Neutrophil (primary cell): Measurements from ENCODE around the gene AKTIP.

Experiments
- H3K27ac ChIP-seq: fragments of 200-600 bp; sonication (generic); 2 replicates; pipeline ENCODE4 v1.5.1; 2016; ENCODE audit warnings: mild to moderate bottlenecking, moderate library complexity
- H3K27me3 ChIP-seq: fragments of 200-600 bp; sonication (generic); 2 replicates; pipeline ENCODE4 v1.6.0; 2016; ENCODE audit warnings: mild to moderate bottlenecking
- H3K36me3 ChIP-seq: fragments of 200-600 bp; sonication (generic); 2 replicates; pipeline ENCODE4 v1.5.1; 2017
- H3K4me1 ChIP-seq, 2 experiments: fragments of 200-600 bp in 1 of 2; sonication (generic) in 1 of 2; 1 replicate in 1 of 2; 2 replicates in 1 of 2; pipeline versions ENCODE4 v1.5.1 to v1.6.1; 2013 to 2016; ENCODE audit warnings: low read depth in 1 of 2, low read length in 1 of 2, mild to moderate bottlenecking in 1 of 2, moderate library complexity in 1 of 2; ENCODE audit not compliant: control insufficient read depth in 1 of 2, insufficient read depth in 1 of 2
- H3K4me3 ChIP-seq, 2 experiments: fragments of 200-600 bp in 1 of 2; sonication (generic) in 1 of 2; 1 replicate in 1 of 2; 2 replicates in 1 of 2; pipeline ENCODE4 v1.5.1; 2013 to 2016; ENCODE audit warnings: low read depth in 1 of 2, low read length in 1 of 2, mild to moderate bottlenecking in 1 of 2, moderate library complexity in 1 of 2
- H3K9me3 ChIP-seq: fragments of 200-600 bp; sonication (generic); 2 replicates; pipeline ENCODE4 v1.5.1; 2016
- TF ChIP-seq, protein P1 (sequence below): fragments of 200-600 bp; sonication (generic); IDR thresholded peaks from 2 replicates; pipeline ENCODE4 v1.5.1; 2016; ENCODE audit warnings: antibody characterized with exemption

AKTIP gene

DNA sequence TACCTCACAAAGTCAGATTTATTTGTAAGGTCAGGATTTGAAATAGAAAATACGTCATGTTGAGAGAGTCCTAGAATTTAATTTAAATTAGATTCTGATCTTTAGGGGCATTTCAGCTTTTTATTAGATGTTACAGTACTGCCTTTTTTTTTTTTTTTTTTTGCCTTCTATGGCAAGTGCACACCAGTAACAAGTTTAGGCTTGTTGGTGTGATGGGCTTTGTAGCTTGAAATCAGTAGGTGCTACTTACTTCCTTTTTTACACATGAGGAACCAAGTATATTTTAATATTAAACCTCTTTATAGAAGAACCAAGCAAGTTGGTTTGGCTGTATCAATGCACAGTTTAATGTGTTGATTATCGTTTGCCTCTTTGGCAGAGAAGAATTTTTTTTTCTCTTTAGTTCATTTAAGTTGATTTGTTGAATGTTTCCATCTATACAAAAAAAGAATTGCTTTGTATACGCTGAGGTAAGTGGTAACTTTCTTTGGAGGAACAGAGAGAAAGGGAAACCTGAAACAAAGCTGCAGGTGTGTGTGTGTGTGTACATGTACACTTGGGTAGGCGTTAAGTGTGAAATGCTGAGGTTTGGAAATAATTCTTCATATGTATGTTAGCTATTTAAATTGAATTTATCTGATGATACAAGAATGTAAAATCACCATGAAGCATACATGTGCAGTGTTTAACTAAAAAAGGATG lies 53.0 kb downstream of the AKTIP start:
- H3K36me3 ChIP-seq: peaks cover 65% of the 10 kb centered on the region
- no peaks in the 10 kb centered on the region for H3K27me3 ChIP-seq
- no peak overlapping the region for H3K4me3 ChIP-seq
- H3K27ac ChIP-seq: no peak overlapping the region
- peaks cover 0 to 5% of the 10 kb centered on the region in 2 experiments for H3K4me1 ChIP-seq
- TF ChIP-seq, protein P1, sequence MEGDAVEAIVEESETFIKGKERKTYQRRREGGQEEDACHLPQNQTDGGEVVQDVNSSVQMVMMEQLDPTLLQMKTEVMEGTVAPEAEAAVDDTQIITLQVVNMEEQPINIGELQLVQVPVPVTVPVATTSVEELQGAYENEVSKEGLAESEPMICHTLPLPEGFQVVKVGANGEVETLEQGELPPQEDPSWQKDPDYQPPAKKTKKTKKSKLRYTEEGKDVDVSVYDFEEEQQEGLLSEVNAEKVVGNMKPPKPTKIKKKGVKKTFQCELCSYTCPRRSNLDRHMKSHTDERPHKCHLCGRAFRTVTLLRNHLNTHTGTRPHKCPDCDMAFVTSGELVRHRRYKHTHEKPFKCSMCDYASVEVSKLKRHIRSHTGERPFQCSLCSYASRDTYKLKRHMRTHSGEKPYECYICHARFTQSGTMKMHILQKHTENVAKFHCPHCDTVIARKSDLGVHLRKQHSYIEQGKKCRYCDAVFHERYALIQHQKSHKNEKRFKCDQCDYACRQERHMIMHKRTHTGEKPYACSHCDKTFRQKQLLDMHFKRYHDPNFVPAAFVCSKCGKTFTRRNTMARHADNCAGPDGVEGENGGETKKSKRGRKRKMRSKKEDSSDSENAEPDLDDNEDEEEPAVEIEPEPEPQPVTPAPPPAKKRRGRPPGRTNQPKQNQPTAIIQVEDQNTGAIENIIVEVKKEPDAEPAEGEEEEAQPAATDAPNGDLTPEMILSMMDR: no peak
- H3K9me3 ChIP-seq: no peaks in the 10 kb centered on the region

DNA sequence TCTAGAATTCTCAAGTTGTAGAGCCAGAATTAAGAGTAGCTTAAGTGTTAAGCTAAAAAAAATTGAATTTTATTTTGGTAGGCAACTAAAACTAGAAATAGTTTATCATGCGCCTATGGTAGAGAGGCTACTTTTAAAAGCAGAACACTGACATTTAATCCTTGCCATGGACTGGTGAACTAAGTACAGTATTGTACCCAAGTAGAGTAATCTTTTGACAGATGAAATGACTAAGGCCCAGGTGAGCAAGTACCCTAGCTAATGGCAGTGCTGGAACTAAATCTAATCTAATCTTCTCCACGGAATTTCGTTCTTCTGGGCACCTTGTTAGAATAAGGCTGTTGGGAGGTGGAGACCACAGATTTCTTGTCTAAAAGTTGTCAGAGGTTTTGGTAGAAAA lies 56.9 kb downstream of the AKTIP start:
- H3K27me3 ChIP-seq: no peaks in the 10 kb centered on the region
- H3K36me3 ChIP-seq: peaks cover 67% of the 10 kb centered on the region
- no peaks in the 10 kb centered on the region for H3K9me3 ChIP-seq
- H3K27ac ChIP-seq: peak overlapping the region; percentile 19
- TF ChIP-seq, protein P1: no peak
- H3K4me3 ChIP-seq: no peak overlapping the region
- no peaks in the 10 kb centered on the region for H3K4me1 ChIP-seq

DNA sequence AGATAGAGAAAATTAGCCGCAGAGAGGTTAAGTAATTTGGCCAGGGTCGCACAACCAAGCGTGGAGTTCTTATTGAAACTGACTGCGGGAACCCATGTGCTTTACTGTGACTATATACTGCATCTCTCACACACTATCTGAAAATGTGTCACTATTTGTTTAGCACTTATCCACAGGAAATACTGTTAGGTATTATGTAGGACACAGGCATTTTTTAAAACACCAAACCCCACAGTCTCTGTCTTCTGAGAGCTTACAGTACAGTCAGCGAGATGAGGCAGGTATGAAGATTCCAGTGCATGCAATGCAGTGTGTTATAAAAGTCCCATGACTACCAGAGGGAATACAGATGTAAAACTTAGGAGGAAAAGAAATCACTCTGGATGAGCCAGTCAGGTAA lies 57.5 kb downstream of the AKTIP start:
- TF ChIP-seq, protein P1: no peak
- Histone ChIP-seq H3K36me3 (peaks cover 71% of the 10 kb centered on the region), H3K9me3 (no peaks in the 10 kb centered on the region), H3K4me1 (no peaks in the 10 kb centered on the region), H3K27ac (peak overlapping the region; percentile 19), H3K4me3 (no peak overlapping the region), H3K27me3 (no peaks in the 10 kb centered on the region)
